Measurements from ENCODE around the gene GTPBP1. TPM values are rescaled to one million over a fixed set of nuclear protein-coding genes. Genes with fewer than 3 reads are reported as not detected.

The GTPBP1 gene
- total RNA-seq, 1 experiment from 2014 or later, result 108 TPM

DNA sequence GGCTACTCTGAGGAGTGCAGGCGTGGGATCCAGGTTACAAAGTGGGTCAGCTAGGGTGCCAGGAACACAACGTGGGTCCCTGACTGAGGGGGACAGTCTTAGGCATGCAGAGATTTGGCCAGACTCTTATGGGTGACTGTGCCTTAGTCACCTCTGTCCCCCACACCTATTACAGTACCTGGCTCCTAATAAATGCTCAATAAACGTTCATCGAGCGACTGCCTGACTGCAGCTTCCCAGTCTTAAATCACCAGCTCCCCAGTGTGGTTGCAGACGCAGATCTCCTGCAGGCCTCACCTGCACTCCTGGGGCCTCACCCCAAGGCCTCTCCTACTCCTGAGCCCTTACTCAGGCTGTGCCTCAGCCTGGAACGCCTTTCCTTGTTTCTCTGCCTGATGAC is 53.3 kb downstream of the GTPBP1 start:
- H2BK12ac ChIP-seq (ENCODE audit: insufficient read length, low read depth, low read length), result no peak overlapping the region
- no peak overlapping the region for H3K27ac Mint-ChIP-seq

More for the DNA sequence above, 53.3 kb downstream of the GTPBP1 start:
- peaks cover 3% of the 10 kb centered on the region for H3K27me3 Mint-ChIP-seq (ENCODE audit: low read depth)
- no peaks in the 10 kb centered on the region for H3K36me3 Mint-ChIP-seq (ENCODE audit: insufficient read depth in 1 of 3, low read depth in 3 of 3)
- Histone ChIP-seq H3K18ac (ENCODE audit: insufficient read length, low read depth, low read length) (no peak overlapping the region), H4K91ac (ENCODE audit: insufficient read length, low read depth, low read length) (no peak overlapping the region), H4K5ac (ENCODE audit: insufficient read length, low read depth, low read length) (no peak overlapping the region), H4K8ac (replicated peaks; ENCODE audit: insufficient read length, low read depth, low read length) (no peak overlapping the region), H2AFZ (ENCODE audit: low read length) (no peak overlapping the region), H2BK20ac (ENCODE audit: low read depth, low read length, poor library complexity, severe bottlenecking) (no peak overlapping the region), H3K79me2 (ENCODE audit: insufficient read depth, low read length) (no peaks in the 10 kb centered on the region), H2AK5ac (ENCODE audit: insufficient read length, low read length) (no peak overlapping the region), H2BK5ac (ENCODE audit: insufficient read length, low read length) (no peak overlapping the region), H3K4ac (ENCODE audit: low read depth, low read length) (no peak overlapping the region), H3K9ac (ENCODE audit: extremely low read depth, insufficient read length, low read length) (no peak overlapping the region), H3K23me2 (ENCODE audit: insufficient read length, low read depth, low read length, poor library complexity, severe bottlenecking) (peaks cover 11% of the 10 kb centered on the region), H3T11ph (ENCODE audit: low read length) (no peak overlapping the region), H3K9me3 (ENCODE audit: control insufficient read depth, low read depth, low read length) (no peaks in the 10 kb centered on the region), H3K27ac (ENCODE audit: insufficient read length, low read depth, low read length) (no peak overlapping the region), H3K14ac (ENCODE audit: insufficient read depth, low read length) (no peak overlapping the region; the same call in 1 of the 2 replicates), H3K56ac (ENCODE audit: insufficient read length, low read depth, low read length) (no peak overlapping the region), H2BK15ac (ENCODE audit: low read depth, low read length) (no peak overlapping the region), H4K20me1 (ENCODE audit: control insufficient read depth, insufficient read depth, insufficient read length) (no peaks in the 10 kb centered on the region), H3K79me1 (ENCODE audit: insufficient read depth, low read depth, low read length, poor library complexity, severe bottlenecking) (no peaks in the 10 kb centered on the region), H3K4me1 (ENCODE audit: insufficient read depth, low read length) (peaks cover 3% of the 10 kb centered on the region; the same call in 1 of the 2 replicates), H3K4me2 (ENCODE audit: insufficient read depth, insufficient read length, low read length) (no peak overlapping the region), H3K27me3 (ENCODE audit: insufficient read depth, low read length) (no peaks in the 10 kb centered on the region; the same call in 1 of the 2 replicates), H3K23ac (ENCODE audit: insufficient read length, low read depth, low read length) (no peak overlapping the region), H2BK120ac (ENCODE audit: low read depth, low read length, poor library complexity, severe bottlenecking) (no peak overlapping the region)
- no peak overlapping the region for H3K4me3 Mint-ChIP-seq
- no peaks in the 10 kb centered on the region for H3K9me3 Mint-ChIP-seq
- peaks cover 24 to 32% of the 10 kb centered on the region in 2 experiments for H3K4me1 Mint-ChIP-seq
- TF ChIP-seq, protein P1, sequence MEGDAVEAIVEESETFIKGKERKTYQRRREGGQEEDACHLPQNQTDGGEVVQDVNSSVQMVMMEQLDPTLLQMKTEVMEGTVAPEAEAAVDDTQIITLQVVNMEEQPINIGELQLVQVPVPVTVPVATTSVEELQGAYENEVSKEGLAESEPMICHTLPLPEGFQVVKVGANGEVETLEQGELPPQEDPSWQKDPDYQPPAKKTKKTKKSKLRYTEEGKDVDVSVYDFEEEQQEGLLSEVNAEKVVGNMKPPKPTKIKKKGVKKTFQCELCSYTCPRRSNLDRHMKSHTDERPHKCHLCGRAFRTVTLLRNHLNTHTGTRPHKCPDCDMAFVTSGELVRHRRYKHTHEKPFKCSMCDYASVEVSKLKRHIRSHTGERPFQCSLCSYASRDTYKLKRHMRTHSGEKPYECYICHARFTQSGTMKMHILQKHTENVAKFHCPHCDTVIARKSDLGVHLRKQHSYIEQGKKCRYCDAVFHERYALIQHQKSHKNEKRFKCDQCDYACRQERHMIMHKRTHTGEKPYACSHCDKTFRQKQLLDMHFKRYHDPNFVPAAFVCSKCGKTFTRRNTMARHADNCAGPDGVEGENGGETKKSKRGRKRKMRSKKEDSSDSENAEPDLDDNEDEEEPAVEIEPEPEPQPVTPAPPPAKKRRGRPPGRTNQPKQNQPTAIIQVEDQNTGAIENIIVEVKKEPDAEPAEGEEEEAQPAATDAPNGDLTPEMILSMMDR (conservative IDR thresholded peaks at IDR 0.05), result no peak
- WGBS (ENCODE audit: extremely low coverage, insufficient read length, low lambda C conversion rate), result no CpG with 5 or more reads among the region's 7 CpGs
- no peak for DNase-seq

Measured in H9 (cell line).